ENCODE measurements around the gene HSP90AB1. TPM values are rescaled to one million over a fixed set of nuclear protein-coding genes. Genes with fewer than 3 reads are reported as not detected.

HSP90AB1 gene
- total RNA-seq, 1 donor from 2014 or later, result 914 TPM

DNA sequence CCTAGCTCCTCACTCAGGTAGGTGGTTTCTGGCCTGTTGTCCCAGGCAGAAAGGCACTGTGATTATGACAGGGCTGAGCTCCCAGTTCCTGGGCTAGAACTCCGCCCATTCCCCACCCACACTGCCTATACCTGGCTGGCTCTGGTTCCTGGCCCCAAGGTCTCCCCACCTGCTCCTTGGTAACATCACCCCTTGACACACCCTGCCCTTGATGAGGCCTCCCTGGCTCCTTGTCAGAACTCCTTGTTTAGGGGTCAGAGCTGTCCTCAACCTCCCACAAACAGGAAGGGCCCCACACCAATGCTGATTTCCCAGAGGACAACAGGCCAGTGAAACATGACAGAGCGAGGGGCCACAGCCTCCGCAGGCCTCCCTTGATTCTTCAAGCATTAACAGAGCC is 45.7 kb upstream of the HSP90AB1 start:
- Histone ChIP-seq H3K4me3 (ENCODE audit: insufficient read depth, low read depth, low read length) (no peak overlapping the region), H3K9me3 (ENCODE audit: insufficient read depth, low read depth, low read length) (no peaks in the 10 kb centered on the region), H3K27ac (ENCODE audit: low read depth, low read length) (no peak overlapping the region), H3K79me2 (ENCODE audit: insufficient read depth, low read length) (no peaks in the 10 kb centered on the region), H4K20me1 (ENCODE audit: insufficient read depth, low read length) (no peaks in the 10 kb centered on the region), H3K4me2 (ENCODE audit: low read length) (no peak overlapping the region), H3K4me1 (ENCODE audit: insufficient read depth, low read length) (no peaks in the 10 kb centered on the region), H3K27me3 (ENCODE audit: insufficient read depth, low read length) (no peaks in the 10 kb centered on the region), H3K9ac (ENCODE audit: low read length) (no peak overlapping the region), H2AFZ (ENCODE audit: low read depth, low read length) (no peak overlapping the region), H3K36me3 (ENCODE audit: insufficient read depth, low read length) (no peaks in the 10 kb centered on the region)
- peaks cover 7% of the 10 kb centered on the region for H3K4me1 Mint-ChIP-seq (ENCODE audit: low read depth, unreplicated experiment)
- no peaks in the 10 kb centered on the region for H3K36me3 Mint-ChIP-seq (ENCODE audit: low read depth, unreplicated experiment)
- H3K9me3 Mint-ChIP-seq (ENCODE audit: unreplicated experiment), result no peaks in the 10 kb centered on the region
- FAIRE-seq, result no peak
- peaks cover 2% of the 10 kb centered on the region for H3K27me3 Mint-ChIP-seq (ENCODE audit: low read depth, unreplicated experiment)
- no peak overlapping the region for H3K27ac Mint-ChIP-seq (ENCODE audit: unreplicated experiment)
- H3K4me3 Mint-ChIP-seq (ENCODE audit: unreplicated experiment), result no peak overlapping the region
- DNase-seq (ENCODE audit: low read depth), result no peak
- TF ChIP-seq, protein P1, sequence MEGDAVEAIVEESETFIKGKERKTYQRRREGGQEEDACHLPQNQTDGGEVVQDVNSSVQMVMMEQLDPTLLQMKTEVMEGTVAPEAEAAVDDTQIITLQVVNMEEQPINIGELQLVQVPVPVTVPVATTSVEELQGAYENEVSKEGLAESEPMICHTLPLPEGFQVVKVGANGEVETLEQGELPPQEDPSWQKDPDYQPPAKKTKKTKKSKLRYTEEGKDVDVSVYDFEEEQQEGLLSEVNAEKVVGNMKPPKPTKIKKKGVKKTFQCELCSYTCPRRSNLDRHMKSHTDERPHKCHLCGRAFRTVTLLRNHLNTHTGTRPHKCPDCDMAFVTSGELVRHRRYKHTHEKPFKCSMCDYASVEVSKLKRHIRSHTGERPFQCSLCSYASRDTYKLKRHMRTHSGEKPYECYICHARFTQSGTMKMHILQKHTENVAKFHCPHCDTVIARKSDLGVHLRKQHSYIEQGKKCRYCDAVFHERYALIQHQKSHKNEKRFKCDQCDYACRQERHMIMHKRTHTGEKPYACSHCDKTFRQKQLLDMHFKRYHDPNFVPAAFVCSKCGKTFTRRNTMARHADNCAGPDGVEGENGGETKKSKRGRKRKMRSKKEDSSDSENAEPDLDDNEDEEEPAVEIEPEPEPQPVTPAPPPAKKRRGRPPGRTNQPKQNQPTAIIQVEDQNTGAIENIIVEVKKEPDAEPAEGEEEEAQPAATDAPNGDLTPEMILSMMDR (IDR thresholded peaks at IDR 0.05; ENCODE audit: insufficient read depth, low read depth, low read length), result no peak
- no peak for TF ChIP-seq EZH2 (IDR thresholded peaks at IDR 0.05; ENCODE audit: insufficient read depth, low read length)

DNA sequence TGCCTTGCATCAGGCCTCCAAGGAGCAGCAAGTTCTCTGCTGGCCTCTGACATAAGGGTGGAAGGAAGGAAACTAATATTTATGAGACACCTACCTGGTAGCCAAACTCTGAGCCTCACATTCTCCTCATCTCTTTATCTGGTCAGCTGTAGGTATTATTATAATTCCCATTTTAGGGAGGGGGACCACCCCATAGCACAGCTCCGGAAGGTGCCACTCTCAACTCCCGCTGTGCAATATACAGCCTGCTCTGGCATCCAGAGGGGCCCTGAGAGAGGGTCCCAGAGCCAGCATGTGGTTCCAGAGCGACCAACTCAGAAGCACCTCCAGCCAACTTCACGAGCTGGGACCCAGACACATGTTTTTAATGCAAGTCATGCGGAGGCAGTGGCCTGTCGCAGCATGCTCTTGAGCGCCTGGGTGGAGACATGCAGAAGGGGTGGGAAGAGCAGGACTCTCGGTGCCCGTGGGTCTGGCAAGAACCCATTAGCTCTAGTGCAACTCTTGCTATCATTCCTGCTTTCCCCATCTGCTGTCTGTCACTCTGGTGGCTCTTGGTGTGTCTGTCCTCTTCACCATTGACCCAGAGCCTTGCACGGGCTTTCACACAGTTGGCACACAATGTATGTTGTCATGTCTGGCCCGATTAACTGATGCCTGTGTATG is 45.1 kb upstream of the HSP90AB1 start:
- Histone ChIP-seq H3K4me2 (ENCODE audit: low read length) (no peak overlapping the region), H3K36me3 (ENCODE audit: insufficient read depth, low read length) (no peaks in the 10 kb centered on the region), H3K79me2 (ENCODE audit: insufficient read depth, low read length) (no peaks in the 10 kb centered on the region), H3K4me1 (ENCODE audit: insufficient read depth, low read length) (no peaks in the 10 kb centered on the region), H3K9me3 (ENCODE audit: insufficient read depth, low read depth, low read length) (no peaks in the 10 kb centered on the region), H3K27me3 (ENCODE audit: insufficient read depth, low read length) (no peaks in the 10 kb centered on the region), H3K27ac (ENCODE audit: low read depth, low read length) (no peak overlapping the region), H4K20me1 (ENCODE audit: insufficient read depth, low read length) (no peaks in the 10 kb centered on the region), H3K9ac (ENCODE audit: low read length) (no peak overlapping the region), H3K4me3 (ENCODE audit: insufficient read depth, low read depth, low read length) (no peak overlapping the region), H2AFZ (ENCODE audit: low read depth, low read length) (no peak overlapping the region)
- H3K4me3 Mint-ChIP-seq (ENCODE audit: unreplicated experiment), result no peak overlapping the region
- no peaks in the 10 kb centered on the region for H3K9me3 Mint-ChIP-seq (ENCODE audit: unreplicated experiment)
- TF ChIP-seq, protein P1 (IDR thresholded peaks at IDR 0.05; ENCODE audit: insufficient read depth, low read depth, low read length), result no peak
- TF ChIP-seq EZH2 (IDR thresholded peaks at IDR 0.05; ENCODE audit: insufficient read depth, low read length), result no peak
- H3K4me1 Mint-ChIP-seq (ENCODE audit: low read depth, unreplicated experiment), result peaks cover 7% of the 10 kb centered on the region
- H3K36me3 Mint-ChIP-seq (ENCODE audit: low read depth, unreplicated experiment), result no peaks in the 10 kb centered on the region
- DNase-seq (ENCODE audit: low read depth), result no peak
- no peak overlapping the region for H3K27ac Mint-ChIP-seq (ENCODE audit: unreplicated experiment)
- FAIRE-seq, result no peak
- H3K27me3 Mint-ChIP-seq (ENCODE audit: low read depth, unreplicated experiment), result peaks cover 2% of the 10 kb centered on the region

DNA sequence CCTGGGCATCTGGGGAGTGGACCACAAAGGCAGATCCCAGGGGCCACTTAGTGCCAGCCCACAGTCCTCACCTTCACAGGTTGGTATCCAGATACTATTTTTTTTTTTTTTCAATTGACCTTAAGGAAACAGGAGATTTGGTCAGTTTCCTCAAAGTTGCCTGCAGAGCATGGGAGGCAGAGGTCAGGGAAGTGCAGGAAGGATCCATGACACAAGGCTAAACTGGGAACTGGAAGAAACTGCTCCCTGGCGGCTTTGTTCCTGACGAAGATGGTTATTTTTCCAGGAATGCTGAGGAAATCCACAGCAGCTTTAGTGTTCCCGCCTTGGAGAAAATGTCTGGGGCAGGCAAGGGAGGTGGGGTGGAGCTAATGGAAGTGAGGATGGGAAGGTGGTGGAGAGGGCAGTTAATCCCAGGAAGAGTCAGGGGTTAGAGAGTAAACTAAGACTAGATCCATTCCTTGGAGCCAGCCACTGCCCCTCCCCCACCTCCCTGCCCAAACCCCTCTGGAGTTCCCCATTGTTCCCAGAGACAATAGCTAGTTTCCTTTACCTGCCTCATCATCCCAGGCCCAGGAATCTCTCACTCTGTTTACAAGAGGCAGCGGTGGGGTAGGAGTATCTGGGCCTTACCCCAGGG is 44.4 kb upstream of the HSP90AB1 start:
- Mint-ChIP-seq H3K27ac (ENCODE audit: unreplicated experiment) (no peak overlapping the region), H3K27me3 (ENCODE audit: low read depth, unreplicated experiment) (peaks cover 2% of the 10 kb centered on the region), H3K4me3 (ENCODE audit: unreplicated experiment) (peak overlapping the region; percentile 60), H3K36me3 (ENCODE audit: low read depth, unreplicated experiment) (no peaks in the 10 kb centered on the region), H3K4me1 (ENCODE audit: low read depth, unreplicated experiment) (peaks cover 7% of the 10 kb centered on the region), H3K9me3 (ENCODE audit: unreplicated experiment) (no peaks in the 10 kb centered on the region)
- no peak overlapping the region for H3K9ac ChIP-seq (ENCODE audit: low read length)
- H3K79me2 ChIP-seq (ENCODE audit: insufficient read depth, low read length), result no peaks in the 10 kb centered on the region
- TF ChIP-seq, protein P1 (IDR thresholded peaks at IDR 0.05; ENCODE audit: insufficient read depth, low read depth, low read length), result no peak
- TF ChIP-seq EZH2 (IDR thresholded peaks at IDR 0.05; ENCODE audit: insufficient read depth, low read length), result no peak
- H3K36me3 ChIP-seq (ENCODE audit: insufficient read depth, low read length), result no peaks in the 10 kb centered on the region
- H3K9me3 ChIP-seq (ENCODE audit: insufficient read depth, low read depth, low read length), result no peaks in the 10 kb centered on the region
- no peaks in the 10 kb centered on the region for H3K4me1 ChIP-seq (ENCODE audit: insufficient read depth, low read length)
- H3K27me3 ChIP-seq (ENCODE audit: insufficient read depth, low read length), result no peaks in the 10 kb centered on the region
- H2AFZ ChIP-seq (ENCODE audit: low read depth, low read length), result no peak overlapping the region
- FAIRE-seq, result no peak
- no peak for DNase-seq (ENCODE audit: low read depth)
- no peaks in the 10 kb centered on the region for H4K20me1 ChIP-seq (ENCODE audit: insufficient read depth, low read length)
- H3K27ac ChIP-seq (ENCODE audit: low read depth, low read length), result no peak overlapping the region
- H3K4me3 ChIP-seq (ENCODE audit: insufficient read depth, low read depth, low read length), result no peak overlapping the region
- no peak overlapping the region for H3K4me2 ChIP-seq (ENCODE audit: low read length)

All from astrocyte (in vitro differentiated cells and primary cell).